NCI-H82 (cell line): ENCODE data around the gene RAB40C.
"Not testable (repeated sequence)": the region's sequence is repeated elsewhere in the genome, so short reads cannot be mapped to it uniquely, and the experiment has no call there.

Source experiments
- DNase-seq: peaks from one replicate; lab custom pipeline; 2025; lab: John Stamatoyannopoulos, UW

The RAB40C gene

GRCh38 chr16:590188-590814 is 435 bp downstream of the RAB40C start:
- DNase-seq, result no peak

GRCh38 chr16:590815-591200 is 942 bp downstream of the RAB40C start:
- DNase-seq, result no peak

- DNase-seq, result no peak
Measured at GRCh38 chr16:591231-591630, 1.4 kb downstream of the RAB40C start.

GRCh38 chr16:591892-592517 is 2.1 kb downstream of the RAB40C start:
- DNase-seq, result no peak

- peak; percentile 51 for DNase-seq
Measured at GRCh38 chr16:592518-593306, 2.8 kb downstream of the RAB40C start.

GRCh38 chr16:593406-593805 is 3.5 kb downstream of the RAB40C start:
- no peak for DNase-seq

GRCh38 chr16:593807-594206 is 3.9 kb downstream of the RAB40C start:
- DNase-seq, result no peak

GRCh38 chr16:595094-595528 is 5.2 kb downstream of the RAB40C start:
- DNase-seq, result no peak

GRCh38 chr16:595942-596735 is 6.3 kb downstream of the RAB40C start:
- no peak for DNase-seq

GRCh38 chr16:596736-597060 is 6.8 kb downstream of the RAB40C start:
- no peak for DNase-seq

GRCh38 chr16:597655-598054 is 7.8 kb downstream of the RAB40C start:
- not testable (repeated sequence) for DNase-seq

- no peak for DNase-seq
Measured at GRCh38 chr16:598823-599739, 9.2 kb downstream of the RAB40C start.

- peak; percentile 69 for DNase-seq
Measured at GRCh38 chr16:600781-601180, 10.9 kb downstream of the RAB40C start.

- no peak for DNase-seq
Measured at GRCh38 chr16:603933-604332, 14.1 kb downstream of the RAB40C start.

GRCh38 chr16:606656-607307 is 16.9 kb downstream of the RAB40C start:
- DNase-seq, result peak; percentile 99

- DNase-seq, result peak; percentile 39
Measured at GRCh38 chr16:608019-608418, 18.2 kb downstream of the RAB40C start.

GRCh38 chr16:609316-609715 is 19.4 kb downstream of the RAB40C start:
- no peak for DNase-seq

GRCh38 chr16:609984-610383 is 20.1 kb downstream of the RAB40C start:
- DNase-seq, result no peak

GRCh38 chr16:610513-611381 is 20.9 kb downstream of the RAB40C start:
- DNase-seq, result peak; percentile 50

GRCh38 chr16:615122-615521 is 25.3 kb downstream of the RAB40C start:
- no peak for DNase-seq
